Measurements from ENCODE around the gene GATA6. TPM values are rescaled to one million over a fixed set of nuclear protein-coding genes. Genes with fewer than 3 reads are reported as not detected.

The GATA6 gene
- total and polyA plus RNA-seq, 7 donors: 0.27 to 0.92 (median 0.53) TPM

DNA sequence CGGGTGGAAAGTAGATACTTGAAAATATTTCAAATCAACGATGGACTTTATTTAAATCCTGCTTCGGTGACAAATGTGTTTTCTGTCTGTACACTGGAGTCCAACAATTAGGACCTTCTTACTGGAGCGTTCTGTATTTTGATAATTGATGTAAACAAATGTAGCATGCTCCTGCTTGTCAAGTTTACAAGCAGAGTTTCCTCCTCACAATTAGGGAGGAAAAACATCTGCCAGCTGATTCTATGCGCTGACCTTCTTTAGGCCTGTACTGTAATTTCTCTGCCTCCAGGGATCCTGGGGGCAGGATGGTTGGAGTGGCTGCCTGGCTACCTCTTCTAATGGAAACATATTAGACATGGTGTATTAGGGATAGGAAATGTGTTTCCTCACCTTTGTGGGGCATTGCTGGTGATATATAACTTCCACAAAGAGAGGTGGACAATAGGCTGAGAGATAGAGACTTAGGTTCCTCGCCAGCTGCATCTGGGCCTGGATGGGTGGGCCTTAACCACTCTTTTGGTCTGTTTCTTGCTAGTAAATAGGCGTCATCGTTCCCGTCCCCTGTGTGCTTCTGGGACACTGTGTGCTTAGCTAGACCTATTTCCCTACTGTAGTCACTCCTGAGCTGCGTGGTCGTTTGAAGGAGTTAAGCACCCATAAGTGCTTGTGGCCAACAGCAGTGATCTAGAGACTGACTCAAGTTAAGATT is 19.3 kb downstream of the GATA6 start:
- Histone ChIP-seq H3K4me3 (no peak overlapping the region), H3K27ac (no peak overlapping the region), H3K9me3 (no peaks in the 10 kb centered on the region), H3K36me3 (ENCODE audit: insufficient read depth in 1 of 2, low read depth in 1 of 2) (no peaks in the 10 kb centered on the region), H3K27me3 (ENCODE audit: insufficient read depth in 3 of 3, low read length in 2 of 3) (peaks cover 0 to 40% (median 3%) of the 10 kb centered on the region in 3 donors), H3K4me1 (no peaks in the 10 kb centered on the region)
- TF ChIP-seq, protein P1, sequence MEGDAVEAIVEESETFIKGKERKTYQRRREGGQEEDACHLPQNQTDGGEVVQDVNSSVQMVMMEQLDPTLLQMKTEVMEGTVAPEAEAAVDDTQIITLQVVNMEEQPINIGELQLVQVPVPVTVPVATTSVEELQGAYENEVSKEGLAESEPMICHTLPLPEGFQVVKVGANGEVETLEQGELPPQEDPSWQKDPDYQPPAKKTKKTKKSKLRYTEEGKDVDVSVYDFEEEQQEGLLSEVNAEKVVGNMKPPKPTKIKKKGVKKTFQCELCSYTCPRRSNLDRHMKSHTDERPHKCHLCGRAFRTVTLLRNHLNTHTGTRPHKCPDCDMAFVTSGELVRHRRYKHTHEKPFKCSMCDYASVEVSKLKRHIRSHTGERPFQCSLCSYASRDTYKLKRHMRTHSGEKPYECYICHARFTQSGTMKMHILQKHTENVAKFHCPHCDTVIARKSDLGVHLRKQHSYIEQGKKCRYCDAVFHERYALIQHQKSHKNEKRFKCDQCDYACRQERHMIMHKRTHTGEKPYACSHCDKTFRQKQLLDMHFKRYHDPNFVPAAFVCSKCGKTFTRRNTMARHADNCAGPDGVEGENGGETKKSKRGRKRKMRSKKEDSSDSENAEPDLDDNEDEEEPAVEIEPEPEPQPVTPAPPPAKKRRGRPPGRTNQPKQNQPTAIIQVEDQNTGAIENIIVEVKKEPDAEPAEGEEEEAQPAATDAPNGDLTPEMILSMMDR (IDR thresholded peaks at IDR 0.05): no peak
- ATAC-seq: no peak
- intact Hi-C loops (cut with DNase I): no loop called here
- 81 to 88% (median 86%) methylated on average over 11 of the region's 11 CpGs for WGBS, 3 donors
- DNase-seq: no peak

DNA sequence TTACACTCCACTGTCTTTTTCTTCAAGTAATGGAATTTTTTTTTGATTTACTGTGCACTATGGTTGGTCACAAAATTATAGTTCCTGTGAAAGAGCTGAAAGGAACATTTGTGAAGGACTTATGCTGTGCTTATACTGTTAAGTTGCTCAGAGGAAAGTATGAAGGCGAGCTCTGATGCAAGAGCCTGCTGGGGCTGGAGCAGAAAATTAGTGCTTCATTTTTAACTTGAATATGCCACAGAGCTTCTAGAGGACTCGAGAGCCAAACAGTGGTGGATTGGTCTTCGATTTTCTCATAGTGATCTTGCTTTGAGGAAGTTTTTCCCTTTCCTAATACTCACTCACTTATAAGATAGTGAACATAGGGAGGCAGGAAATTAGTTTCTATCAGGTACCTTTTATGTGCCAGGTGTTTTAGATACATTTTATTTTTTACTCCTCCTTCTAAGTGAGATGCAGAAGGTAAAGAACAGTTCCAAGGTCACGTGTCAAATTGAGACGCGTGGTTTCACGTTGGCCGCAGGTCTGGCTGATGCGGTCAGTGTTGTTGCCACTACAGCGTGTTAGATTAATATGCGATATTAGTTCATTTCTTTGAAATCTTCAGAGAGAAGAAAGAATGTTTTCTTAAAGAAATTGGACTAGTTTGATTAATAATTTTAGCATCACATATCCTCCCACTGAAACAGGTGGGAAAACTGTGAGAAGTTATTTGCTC is 20.2 kb downstream of the GATA6 start:
- DNase-seq (no peak), ATAC-seq (no peak)
- Histone ChIP-seq H3K27ac (no peak overlapping the region), H3K4me3 (no peak overlapping the region), H3K9me3 (no peaks in the 10 kb centered on the region), H3K27me3 (ENCODE audit: insufficient read depth in 3 of 3, low read length in 2 of 3) (peaks cover 0 to 43% (median 3%) of the 10 kb centered on the region in 3 donors), H3K4me1 (no peaks in the 10 kb centered on the region), H3K36me3 (ENCODE audit: insufficient read depth in 1 of 2, low read depth in 1 of 2) (no peaks in the 10 kb centered on the region)
- TF ChIP-seq, protein P1 (IDR thresholded peaks at IDR 0.05): no peak
- 90 to 92% (median 91%) methylated on average over 11 of the region's 11 CpGs for WGBS, 3 donors
- intact Hi-C loops (cut with DNase I): no loop called here

DNA sequence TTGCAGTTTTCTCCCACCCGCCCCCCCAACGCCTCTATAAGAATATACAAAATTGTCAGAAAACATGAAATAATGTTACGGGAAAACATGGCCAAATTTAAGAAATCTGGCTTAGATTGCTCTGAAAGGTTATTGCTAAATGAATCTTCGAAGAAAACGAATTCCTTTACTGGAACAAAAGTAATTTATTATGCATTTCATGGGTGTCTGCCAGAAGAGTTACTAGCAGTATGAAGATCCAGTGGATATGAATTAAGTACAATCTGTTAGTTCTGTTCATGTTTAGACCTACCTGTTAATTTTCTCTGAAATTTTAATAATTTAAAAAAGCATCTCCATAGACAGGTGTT is 21.9 kb downstream of the GATA6 start:
- H3K36me3 ChIP-seq (ENCODE audit: insufficient read depth in 1 of 2, low read depth in 1 of 2): no peaks in the 10 kb centered on the region
- TF ChIP-seq, protein P1 (IDR thresholded peaks at IDR 0.05): no peak
- H3K4me1 ChIP-seq: no peaks in the 10 kb centered on the region
- no peak for ATAC-seq
- no peaks in the 10 kb centered on the region for H3K9me3 ChIP-seq
- H3K27ac ChIP-seq: no peak overlapping the region
- no peak for DNase-seq
- WGBS, 3 donors: 58 to 67% (median 63%) methylated on average over 5 of the region's 5 CpGs
- intact Hi-C loops (cut with DNase I): no loop called here
- no peak overlapping the region for H3K4me3 ChIP-seq
- peaks cover 0 to 39% (median 3%) of the 10 kb centered on the region in 3 donors for H3K27me3 ChIP-seq (ENCODE audit: insufficient read depth in 3 of 3, low read length in 2 of 3)

DNA sequence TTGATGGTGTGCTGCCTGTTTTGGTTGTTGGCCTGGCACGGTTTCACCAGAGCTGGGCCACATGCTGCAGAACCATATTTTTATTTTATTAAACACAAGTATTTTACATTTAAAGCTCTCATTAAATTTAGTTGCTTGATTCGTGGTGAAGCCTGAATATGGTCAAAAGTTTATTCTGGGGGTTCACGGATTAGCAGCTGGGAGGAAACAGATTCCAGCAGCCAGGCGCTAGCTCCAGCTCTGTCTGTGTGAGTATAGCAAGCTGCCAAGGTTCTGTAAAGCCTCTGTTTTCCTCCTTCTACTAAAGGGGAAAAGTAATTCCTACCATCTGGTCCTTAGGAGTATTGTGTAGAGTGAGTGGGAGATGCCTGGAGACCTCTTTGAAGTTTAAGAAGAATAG is 22.5 kb downstream of the GATA6 start:
- 40 to 45% (median 41%) methylated on average over 4 of the region's 4 CpGs for WGBS, 3 donors
- Histone ChIP-seq H3K9me3 (no peaks in the 10 kb centered on the region), H3K4me3 (no peak overlapping the region), H3K27ac (no peak overlapping the region), H3K4me1 (no peaks in the 10 kb centered on the region), H3K27me3 (ENCODE audit: insufficient read depth in 3 of 3, low read length in 2 of 3) (peaks cover 0 to 33% (median 3%) of the 10 kb centered on the region in 3 donors), H3K36me3 (ENCODE audit: insufficient read depth in 1 of 2, low read depth in 1 of 2) (no peaks in the 10 kb centered on the region)
- DNase-seq: no peak
- no peak for ATAC-seq
- intact Hi-C loops (cut with DNase I): no loop called here
- TF ChIP-seq, protein P1 (IDR thresholded peaks at IDR 0.05): no peak
